Prostate gland (tissue), 2 donors: ENCODE results near the gene SLC38A10.

Experiments
- CTCF ChIP-seq, 4 experiments: fragments of 200-600 bp in 2 of 4; fragments of 450-650 bp in 2 of 4; sonication (generic) in 2 of 4; IDR thresholded peaks; 1 replicate in 3 of 4; 2 replicates in 1 of 4; pipeline ENCODE4 v1.5.1; 2016 to 2019; ENCODE audit warnings: antibody characterized with exemption in 4 of 4, mild to moderate bottlenecking in 2 of 4, moderate library complexity in 2 of 4
- POLR2A ChIP-seq: fragments of 450-650 bp; IDR thresholded peaks from one replicate; pipeline ENCODE4 v1.6.1; 2016; ENCODE audit warnings: antibody characterized with exemption, mild to moderate bottlenecking

- TF ChIP-seq CTCF (IDR thresholded peaks at IDR 0.05) (no peak), POLR2A (no peak)
Observed at GRCh38 chr17:81303385-81303784, 8.3 kb upstream of the SLC38A10 start.
